Omental fat pad (tissue), 4 donors: ENCODE data around the gene CYSLTR2. TPM values are rescaled to one million over a fixed set of nuclear protein-coding genes. Genes with fewer than 3 reads are reported as not detected.

Experiments
- ATAC-seq: fragments of 150-250 bp; one replicate; pipeline ENCODE4 v1.9.1; 2016; ENCODE audit warnings: mild to moderate bottlenecking, moderate library complexity; ENCODE audit not compliant: low FRiP score
- DNase-seq: peaks from one replicate; pipeline ENCODE4 v3.0.0-alpha.2; 2019; ENCODE audit warnings: low spot score
- total RNA-seq, 4 donors: library from RNA; depleted of rRNA; stranded (reverse); fragments of >200 nt; gene quantifications; one replicate each; pipeline ENCODE4 v1.1.0, GENCODE V29; 2016
- TF ChIP-seq, protein P1 (sequence below), 3 donors: fragments of 450-650 bp; IDR thresholded peaks; one replicate each; pipeline ENCODE4 v1.5.1; 2016 to 2017; ENCODE audit warnings: antibody characterized with exemption in 3 of 3, mild to moderate bottlenecking in 3 of 3, moderate library complexity in 2 of 3

Gene CYSLTR2
- total RNA-seq, 4 donors from 2014 or later = 0.31 to 4.4 (median 2.6) TPM

- DNase-seq = no peak
- no peak for ATAC-seq
- TF ChIP-seq, protein P1, sequence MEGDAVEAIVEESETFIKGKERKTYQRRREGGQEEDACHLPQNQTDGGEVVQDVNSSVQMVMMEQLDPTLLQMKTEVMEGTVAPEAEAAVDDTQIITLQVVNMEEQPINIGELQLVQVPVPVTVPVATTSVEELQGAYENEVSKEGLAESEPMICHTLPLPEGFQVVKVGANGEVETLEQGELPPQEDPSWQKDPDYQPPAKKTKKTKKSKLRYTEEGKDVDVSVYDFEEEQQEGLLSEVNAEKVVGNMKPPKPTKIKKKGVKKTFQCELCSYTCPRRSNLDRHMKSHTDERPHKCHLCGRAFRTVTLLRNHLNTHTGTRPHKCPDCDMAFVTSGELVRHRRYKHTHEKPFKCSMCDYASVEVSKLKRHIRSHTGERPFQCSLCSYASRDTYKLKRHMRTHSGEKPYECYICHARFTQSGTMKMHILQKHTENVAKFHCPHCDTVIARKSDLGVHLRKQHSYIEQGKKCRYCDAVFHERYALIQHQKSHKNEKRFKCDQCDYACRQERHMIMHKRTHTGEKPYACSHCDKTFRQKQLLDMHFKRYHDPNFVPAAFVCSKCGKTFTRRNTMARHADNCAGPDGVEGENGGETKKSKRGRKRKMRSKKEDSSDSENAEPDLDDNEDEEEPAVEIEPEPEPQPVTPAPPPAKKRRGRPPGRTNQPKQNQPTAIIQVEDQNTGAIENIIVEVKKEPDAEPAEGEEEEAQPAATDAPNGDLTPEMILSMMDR (IDR thresholded peaks at IDR 0.05) = no peak
Measured at GRCh38 chr13:48626077-48626449, 27.7 kb upstream of the CYSLTR2 start.

DNA sequence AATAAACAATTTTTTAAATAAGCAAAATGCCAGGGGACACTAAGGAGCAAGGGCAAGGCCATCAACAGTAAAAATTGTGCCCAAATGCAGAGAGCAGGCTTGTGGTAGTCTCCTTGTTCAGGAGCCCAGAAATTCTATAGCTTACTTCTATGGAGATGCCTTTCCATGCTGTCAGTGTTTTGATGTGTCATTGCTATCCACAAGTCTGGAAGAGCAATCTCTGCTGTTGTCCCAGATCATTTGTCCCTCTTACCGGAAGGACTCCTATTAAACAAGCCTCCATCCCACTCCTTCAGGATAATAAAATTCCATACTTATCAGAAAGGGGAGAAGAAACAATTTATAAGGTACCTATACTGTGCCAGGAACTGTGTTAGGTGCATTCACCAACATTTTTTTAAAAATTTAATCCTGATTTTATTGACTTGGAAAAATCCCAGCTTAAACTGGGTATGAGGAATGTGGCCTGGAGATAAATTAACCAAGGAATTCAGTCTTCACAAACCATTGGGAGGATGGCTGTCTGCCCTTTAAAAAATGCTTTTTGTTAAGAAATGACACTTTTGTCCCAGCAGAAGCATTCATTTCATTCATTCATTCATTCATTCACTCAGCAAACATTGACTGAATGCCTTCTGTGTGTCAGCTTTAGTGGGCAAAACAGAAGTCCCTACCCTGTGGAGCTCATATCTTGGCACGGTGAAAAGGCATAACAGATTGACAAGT is 26.8 kb upstream of the CYSLTR2 start:
- DNase-seq = no peak
- TF ChIP-seq, protein P1 (IDR thresholded peaks at IDR 0.05) = no peak
- ATAC-seq = no peak

DNA sequence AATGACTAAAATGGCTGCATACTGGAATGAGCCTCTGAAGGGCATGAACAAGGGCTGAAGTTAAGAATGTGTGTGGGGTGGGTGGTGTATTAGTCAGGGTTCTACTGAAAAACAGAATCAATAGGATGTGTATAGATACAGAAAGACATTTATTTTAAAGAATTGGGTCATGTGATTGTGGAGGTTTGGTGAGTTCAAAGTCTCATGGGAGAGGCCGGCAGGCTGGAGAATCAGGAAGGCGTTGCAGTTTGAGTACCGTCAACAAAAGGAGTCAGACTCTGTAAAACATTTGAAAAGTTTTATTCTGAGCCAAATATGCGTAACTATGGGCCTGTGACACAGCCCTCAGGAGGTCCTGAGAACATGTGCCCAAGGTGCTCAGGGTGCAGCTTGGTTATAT is 24.5 kb upstream of the CYSLTR2 start:
- TF ChIP-seq, protein P1 (IDR thresholded peaks at IDR 0.05) = no peak
- DNase-seq (no peak), ATAC-seq (no peak)

GRCh38 chr13:48630291-48630690 is 23.4 kb upstream of the CYSLTR2 start:
- TF ChIP-seq, protein P1 (IDR thresholded peaks at IDR 0.05) = no peak
- no peak for DNase-seq
- no peak for ATAC-seq

- TF ChIP-seq, protein P1 (IDR thresholded peaks at IDR 0.05) = no peak
- ATAC-seq (peak; percentile 27), DNase-seq (no peak)
Measured at GRCh38 chr13:48630773-48631172, 23.0 kb upstream of the CYSLTR2 start.

- DNase-seq (no peak), ATAC-seq (no peak)
- TF ChIP-seq, protein P1 (IDR thresholded peaks at IDR 0.05) = no peak
Measured at GRCh38 chr13:48631441-48631840, 22.3 kb upstream of the CYSLTR2 start.

- DNase-seq = no peak
- ATAC-seq = no peak
- TF ChIP-seq, protein P1 (IDR thresholded peaks at IDR 0.05) = no peak
Measured at GRCh38 chr13:48633700-48634099, 20.0 kb upstream of the CYSLTR2 start.
